ENCODE results near the gene USP17L28.
"Not testable (repeated sequence)": the region's sequence is repeated elsewhere in the genome, so short reads cannot be mapped to it uniquely, and the experiment has no call there.

Gene USP17L28

GRCh38 chr4:9384126-9384525 lies 35.4 kb downstream of the USP17L28 start:
- TF ChIP-seq CTCF (IDR thresholded peaks at IDR 0.05; ENCODE audit: low read depth, low read length) = no peak
- TF ChIP-seq MAX (IDR thresholded peaks at IDR 0.05; ENCODE audit: low read depth, low read length) = no peak
- DNase-seq (ENCODE audit: low read depth) = no peak

GRCh38 chr4:9389001-9389400 lies 40.3 kb downstream of the USP17L28 start:
- not testable (repeated sequence) for DNase-seq (ENCODE audit: low read depth); H3K4me3 ChIP-seq (ENCODE audit: low read depth, low read length)

More at GRCh38 chr4:9384126-9384525, 35.4 kb downstream of the USP17L28 start:
- no peak overlapping the region for H3K4me3 ChIP-seq (ENCODE audit: low read depth, low read length)
